ENCODE data around the gene ARID1B.

GRCh38 chr6:157137501-157137900 is 360.3 kb downstream of the ARID1B start:
- TF ChIP-seq, protein P1, sequence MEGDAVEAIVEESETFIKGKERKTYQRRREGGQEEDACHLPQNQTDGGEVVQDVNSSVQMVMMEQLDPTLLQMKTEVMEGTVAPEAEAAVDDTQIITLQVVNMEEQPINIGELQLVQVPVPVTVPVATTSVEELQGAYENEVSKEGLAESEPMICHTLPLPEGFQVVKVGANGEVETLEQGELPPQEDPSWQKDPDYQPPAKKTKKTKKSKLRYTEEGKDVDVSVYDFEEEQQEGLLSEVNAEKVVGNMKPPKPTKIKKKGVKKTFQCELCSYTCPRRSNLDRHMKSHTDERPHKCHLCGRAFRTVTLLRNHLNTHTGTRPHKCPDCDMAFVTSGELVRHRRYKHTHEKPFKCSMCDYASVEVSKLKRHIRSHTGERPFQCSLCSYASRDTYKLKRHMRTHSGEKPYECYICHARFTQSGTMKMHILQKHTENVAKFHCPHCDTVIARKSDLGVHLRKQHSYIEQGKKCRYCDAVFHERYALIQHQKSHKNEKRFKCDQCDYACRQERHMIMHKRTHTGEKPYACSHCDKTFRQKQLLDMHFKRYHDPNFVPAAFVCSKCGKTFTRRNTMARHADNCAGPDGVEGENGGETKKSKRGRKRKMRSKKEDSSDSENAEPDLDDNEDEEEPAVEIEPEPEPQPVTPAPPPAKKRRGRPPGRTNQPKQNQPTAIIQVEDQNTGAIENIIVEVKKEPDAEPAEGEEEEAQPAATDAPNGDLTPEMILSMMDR (IDR thresholded peaks at IDR 0.05): no peak
- no peak for TF ChIP-seq EZH2 (IDR thresholded peaks at IDR 0.05; ENCODE audit: borderline replicate concordance, insufficient read depth, low read depth, low read length, poor library complexity, severe bottlenecking)
